KG1 (cell line): ENCODE measurements around the gene ARPC1A.
"Not testable (repeated sequence)": the region's sequence is repeated elsewhere in the genome, so short reads cannot be mapped to it uniquely, and the experiment has no call there.

Experiments
- DNase-seq: peaks from one replicate; lab custom pipeline; 2025; lab: John Stamatoyannopoulos, UW

The ARPC1A gene

GRCh38 chr7:99410635-99411034 lies 84.9 kb downstream of the ARPC1A start:
- DNase-seq = no peak

GRCh38 chr7:99415513-99416127 lies 89.9 kb downstream of the ARPC1A start:
- not testable (repeated sequence) for DNase-seq
